GM13977 (cell line): Measurements from ENCODE around the gene ERMP1.

Experiments
- DNase-seq: peaks from one replicate; pipeline ENCODE4 v3.0.0; 2012; ENCODE audit warnings: low spot score
- CTCF ChIP-seq: IDR thresholded peaks from 2 replicates; pipeline ENCODE4 v1.5.1; 2012; ENCODE audit warnings: mild to moderate bottlenecking, control low read depth; ENCODE audit not compliant: insufficient read depth; ENCODE audit errors: extremely low read depth, missing control alignments
- in situ Hi-C: fragments of 300-500 bp; cut with MboI; formaldehyde crosslinking; loops from one replicate; pipeline ENCODE4 v1.12.0; 2022; ENCODE audit warnings: low sequenced_read_pairs, low pct_unique_long_range_greater_than_20kb, mixed read lengths, inconsistent platforms; ENCODE audit not compliant: unreplicated experiment

ERMP1 gene

GRCh38 chr9:5857928-5858327, 25.0 kb upstream of the ERMP1 start:
- in situ Hi-C loops: no loop called here
- no peak for DNase-seq
- TF ChIP-seq CTCF: no peak

- no peak for DNase-seq
- in situ Hi-C loops: no loop called here
- TF ChIP-seq CTCF: no peak
These were observed 21.3 kb upstream of the ERMP1 start for GRCh38 chr9:5854063-5854790.

- in situ Hi-C loops: no loop called here
- TF ChIP-seq CTCF: no peak
- DNase-seq: no peak
These were observed 20.7 kb upstream of the ERMP1 start for GRCh38 chr9:5853617-5854016.

GRCh38 chr9:5852987-5853386, 20.1 kb upstream of the ERMP1 start:
- in situ Hi-C loops: no loop called here
- no peak for DNase-seq
- TF ChIP-seq CTCF: no peak

- no peak for TF ChIP-seq CTCF
- in situ Hi-C loops: no loop called here
- DNase-seq: peak; percentile 78
These were observed 18.5 kb upstream of the ERMP1 start for GRCh38 chr9:5851445-5851844.

- DNase-seq: no peak
- in situ Hi-C loops: no loop called here
- TF ChIP-seq CTCF: no peak
These were observed 17.8 kb upstream of the ERMP1 start for GRCh38 chr9:5850724-5851122.
